Spleen (tissue), 7 donors: ENCODE measurements around the gene RHBDL1.

Experiments
- CTCF ChIP-seq, 11 experiments: fragments of 200-600 bp in 7 of 11; fragments of 450-650 bp in 4 of 11; sonication (generic) in 4 of 11; IDR thresholded peaks in 8 of 11; conservative IDR thresholded peaks in 3 of 11; 1 replicate in 7 of 11; 2 replicates in 4 of 11; pipeline versions ENCODE4 v1.4.0 to v1.8.0; 2016 to 2021; ENCODE audit warnings: antibody characterized with exemption in 11 of 11, inconsistent platforms in 4 of 11, mild to moderate bottlenecking in 1 of 11
- POLR2A ChIP-seq, 3 donors: fragments of 450-650 bp; IDR thresholded peaks; one replicate each; pipeline ENCODE4 v1.5.1; 2017; ENCODE audit warnings: antibody characterized with exemption in 3 of 3, mild to moderate bottlenecking in 1 of 3
- donor health status: DM: no; HTN: no; CAD: no; lungs with moderate emphysema.
- donor health status: DM: no; HTN: no; CAD: no.
- donor health status: DM: no; HTN: no; CAD: no.

- no peak for TF ChIP-seq CTCF (IDR thresholded peaks at IDR 0.05 in 8 of 11, conservative IDR thresholded peaks at IDR 0.05 in 3 of 11)
- no peak for TF ChIP-seq POLR2A (IDR thresholded peaks at IDR 0.05)
Observed at GRCh38 chr16:646679-647172, 28.7 kb upstream of the RHBDL1 start.
